WTC11 (cell line): ENCODE data around the gene SUCLG2. TPM values are rescaled to one million over a fixed set of nuclear protein-coding genes. Genes with fewer than 3 reads are reported as not detected.

Experiments used
- ATAC-seq: fragments of 200-7000 bp; cut with Tn5 transposase; 2 replicates; pipeline ENCODE4 v1.10.0; 2021; ENCODE audit warnings: mild to moderate bottlenecking, moderate library complexity
- CTCF ChIA-PET: fragments of 300-600 bp; sonication (Branson Sonifier 250); formaldehyde crosslinking; loops from one replicate; lab custom pipeline; 2021; ENCODE audit warnings: antibody characterized with exemption; lab: Charles Lee
- POLR2A ChIA-PET: fragments of 350-600 bp; sonication (Branson Sonifier 250); formaldehyde crosslinking; loops from one replicate; lab custom pipeline; 2021; ENCODE audit warnings: antibody characterized with exemption; lab: Charles Lee
- DNase-seq: peaks from one replicate; pipeline ENCODE4 v3.0.0; 2021; ENCODE audit warnings: low spot score
- H3K27ac Mint-ChIP-seq: 2 replicates; pipeline ENCODE4 v1.8.0; 2021; ENCODE audit warnings: mixed read lengths
- H3K27me3 Mint-ChIP-seq: 2 replicates; pipeline ENCODE4 v1.8.0; 2021; ENCODE audit warnings: low read depth, mild to moderate bottlenecking, moderate library complexity, mixed read lengths
- H3K36me3 Mint-ChIP-seq: 2 replicates; pipeline ENCODE4 v1.8.0; 2021; ENCODE audit warnings: mixed read lengths
- H3K4me1 Mint-ChIP-seq: 2 replicates; pipeline ENCODE4 v1.8.0; 2022; ENCODE audit warnings: mixed read lengths
- H3K4me3 Mint-ChIP-seq: 2 replicates; pipeline ENCODE4 v1.8.0; 2021; ENCODE audit warnings: mild to moderate bottlenecking, moderate library complexity, mixed read lengths
- H3K9me3 Mint-ChIP-seq: 2 replicates; pipeline ENCODE4 v1.8.0; 2021; ENCODE audit warnings: mixed read lengths
- ATF1 ChIP-seq: sonication (generic); formaldehyde crosslinking; IDR thresholded peaks from 2 replicates; pipeline ENCODE4 v1.8.1; 2023; ENCODE audit warnings: mild to moderate bottlenecking, moderate library complexity, missing genetic modification reagents
- ATF2 ChIP-seq: sonication (generic); formaldehyde crosslinking; IDR thresholded peaks from 2 replicates; pipeline ENCODE4 v1.8.1; 2022; ENCODE audit warnings: low read depth, missing genetic modification reagents, borderline replicate concordance
- ATF6 ChIP-seq: sonication (generic); formaldehyde crosslinking; IDR thresholded peaks from 2 replicates; pipeline ENCODE4 v1.8.1; 2023; ENCODE audit warnings: mild to moderate bottlenecking, missing genetic modification reagents
- CDX4 ChIP-seq: fragments of 250-450 bp; sonication (Bioruptor Pico); IDR thresholded peaks from 2 replicates; pipeline ENCODE4 v1.9.0; 2021; ENCODE audit warnings: moderate library complexity, mild to moderate bottlenecking, inconsistent platforms, borderline replicate concordance
- CREM ChIP-seq: sonication (generic); formaldehyde crosslinking; IDR thresholded peaks from 2 replicates; pipeline ENCODE4 v1.8.1; 2022; ENCODE audit warnings: mild to moderate bottlenecking, missing genetic modification reagents, moderate library complexity
- ELF4 ChIP-seq: sonication (generic); formaldehyde crosslinking; IDR thresholded peaks from 2 replicates; pipeline ENCODE4 v1.8.1; 2022; ENCODE audit warnings: low read depth, mild to moderate bottlenecking, moderate library complexity, missing genetic modification reagents
- ERG ChIP-seq: fragments of 250-450 bp; sonication (Bioruptor Pico); IDR thresholded peaks from 2 replicates; pipeline ENCODE4 v1.8.0; 2021; ENCODE audit warnings: mild to moderate bottlenecking
- FOXJ3 ChIP-seq: sonication (generic); formaldehyde crosslinking; IDR thresholded peaks from 2 replicates; pipeline ENCODE4 v1.9.0; 2021; ENCODE audit warnings: missing genetic modification reagents, mild to moderate bottlenecking, borderline replicate concordance
- FOXK1 ChIP-seq: sonication (generic); formaldehyde crosslinking; IDR thresholded peaks from 2 replicates; pipeline ENCODE4 v1.8.0; 2022; ENCODE audit warnings: mild to moderate bottlenecking, moderate library complexity, missing genetic modification reagents
- GABPB1 ChIP-seq: sonication (generic); formaldehyde crosslinking; IDR thresholded peaks from 2 replicates; pipeline ENCODE4 v1.8.1; 2023; ENCODE audit warnings: mild to moderate bottlenecking, missing genetic modification reagents
- IRF1 ChIP-seq: sonication (generic); formaldehyde crosslinking; IDR thresholded peaks from 2 replicates; pipeline ENCODE4 v1.8.0; 2023; ENCODE audit warnings: missing genetic modification reagents
- JAZF1 ChIP-seq: fragments of 250-450 bp; sonication (Bioruptor Pico); IDR thresholded peaks from 2 replicates; pipeline ENCODE4 v1.9.0; 2021; ENCODE audit warnings: moderate library complexity, mild to moderate bottlenecking, inconsistent platforms
- NR1H2 ChIP-seq: sonication (generic); formaldehyde crosslinking; IDR thresholded peaks from 2 replicates; pipeline ENCODE4 v1.9.0; 2021; ENCODE audit warnings: mild to moderate bottlenecking, moderate library complexity, missing genetic modification reagents
- PRRX2 ChIP-seq: fragments of 250-450 bp; sonication (Bioruptor Pico); IDR thresholded peaks from 2 replicates; pipeline ENCODE4 v1.8.0; 2021; ENCODE audit warnings: mild to moderate bottlenecking
- RELA ChIP-seq: sonication (generic); formaldehyde crosslinking; IDR thresholded peaks from 2 replicates; pipeline ENCODE4 v1.8.1; 2022; ENCODE audit warnings: missing genetic modification reagents, mild to moderate bottlenecking, borderline replicate concordance
- RORB ChIP-seq: fragments of 250-450 bp; sonication (Bioruptor Pico); IDR thresholded peaks from 2 replicates; pipeline ENCODE4 v1.9.0; 2021; ENCODE audit warnings: mild to moderate bottlenecking
- SOX15 ChIP-seq: fragments of 250-450 bp; sonication (Bioruptor Pico); IDR thresholded peaks from 2 replicates; pipeline ENCODE4 v1.9.0; 2021; ENCODE audit warnings: mild to moderate bottlenecking
- SP1 ChIP-seq: sonication (generic); formaldehyde crosslinking; conservative IDR thresholded peaks from 2 replicates; pipeline ENCODE4 v1.8.1; 2022; ENCODE audit warnings: missing genetic modification reagents
- ZBTB43 ChIP-seq: sonication (generic); formaldehyde crosslinking; IDR thresholded peaks from 2 replicates; pipeline ENCODE4 v1.8.1; 2023; ENCODE audit warnings: mild to moderate bottlenecking, missing genetic modification reagents
- ZNF121 ChIP-seq: sonication (generic); formaldehyde crosslinking; IDR thresholded peaks from 2 replicates; pipeline ENCODE4 v1.8.0; 2023; ENCODE audit warnings: missing genetic modification reagents
- ZNF396 ChIP-seq: fragments of 250-450 bp; sonication (Bioruptor Pico); IDR thresholded peaks from 2 replicates; pipeline ENCODE4 v1.8.0; 2021; ENCODE audit warnings: mild to moderate bottlenecking, moderate library complexity, borderline replicate concordance
- ZNF416 ChIP-seq: fragments of 250-450 bp; sonication (Bioruptor Pico); IDR thresholded peaks from 2 replicates; pipeline ENCODE4 v1.9.0; 2021; ENCODE audit warnings: mild to moderate bottlenecking, inconsistent platforms
- total RNA-seq: library from RNA; stranded (reverse); gene quantifications from 3 replicates; pipeline ENCODE4 v1.2.3, GENCODE V29; 2021

SUCLG2 gene
- total RNA-seq, 1 experiment from 2014 or later: 39.7 TPM

GRCh38 chr3:67686069-67686468 lies 31.7 kb upstream of the SUCLG2 start:
- H3K9me3 Mint-ChIP-seq: no peaks in the 10 kb centered on the region
- no peaks in the 10 kb centered on the region for H3K4me1 Mint-ChIP-seq
- CTCF ChIA-PET: no interaction called here

GRCh38 chr3:67685499-67685898 lies 31.1 kb upstream of the SUCLG2 start:
- POLR2A ChIA-PET: no interaction called here
- DNase-seq (no peak), ATAC-seq (no peak)
- TF ChIP-seq ATF6 (CRISPR knock-in tag) (no peak), ZNF416 (CRISPR knock-in tag) (no peak), ZBTB43 (CRISPR knock-in tag) (no peak), ELF4 (CRISPR knock-in tag) (no peak), RORB (CRISPR knock-in tag) (no peak), SOX15 (CRISPR knock-in tag) (no peak), GABPB1 (CRISPR knock-in tag) (no peak)
- CTCF ChIA-PET: no interaction called here
- Mint-ChIP-seq H3K9me3 (no peaks in the 10 kb centered on the region), H3K27ac (no peak overlapping the region), H3K36me3 (no peaks in the 10 kb centered on the region), H3K4me3 (no peak overlapping the region), H3K4me1 (no peaks in the 10 kb centered on the region), H3K27me3 (no peaks in the 10 kb centered on the region)

More at GRCh38 chr3:67686069-67686468, 31.7 kb upstream of the SUCLG2 start:
- Mint-ChIP-seq H3K36me3 (no peaks in the 10 kb centered on the region), H3K27me3 (no peaks in the 10 kb centered on the region), H3K27ac (no peak overlapping the region), H3K4me3 (no peak overlapping the region)
- ATAC-seq (no peak), DNase-seq (no peak)
- POLR2A ChIA-PET: no interaction called here
- no peak for TF ChIP-seq ZBTB43 (CRISPR knock-in tag)
- no peak for TF ChIP-seq PRRX2 (CRISPR knock-in tag)
- TF ChIP-seq RELA (CRISPR knock-in tag): no peak

- TF ChIP-seq IRF1 (CRISPR knock-in tag) (no peak), ZNF416 (CRISPR knock-in tag) (no peak), NR1H2 (CRISPR knock-in tag) (no peak), FOXJ3 (no peak)
- H3K27me3 Mint-ChIP-seq: no peaks in the 10 kb centered on the region
- no peak for ATAC-seq
- no peak overlapping the region for H3K27ac Mint-ChIP-seq
- no peaks in the 10 kb centered on the region for H3K36me3 Mint-ChIP-seq
- H3K4me3 Mint-ChIP-seq: no peak overlapping the region
- CTCF ChIA-PET: no interaction called here
- POLR2A ChIA-PET: no interaction called here
- DNase-seq: no peak
- no peaks in the 10 kb centered on the region for H3K9me3 Mint-ChIP-seq
- no peaks in the 10 kb centered on the region for H3K4me1 Mint-ChIP-seq
Observed at GRCh38 chr3:67684211-67684610, 29.8 kb upstream of the SUCLG2 start.

GRCh38 chr3:67683522-67683921 lies 29.1 kb upstream of the SUCLG2 start:
- H3K36me3 Mint-ChIP-seq: no peaks in the 10 kb centered on the region
- no peaks in the 10 kb centered on the region for H3K9me3 Mint-ChIP-seq
- DNase-seq: no peak
- H3K4me3 Mint-ChIP-seq: no peak overlapping the region
- ChIA-PET POLR2A (no interaction called here), CTCF (no interaction called here)
- H3K4me1 Mint-ChIP-seq: no peaks in the 10 kb centered on the region
- no peak overlapping the region for H3K27ac Mint-ChIP-seq
- ATAC-seq: no peak
- no peaks in the 10 kb centered on the region for H3K27me3 Mint-ChIP-seq
- TF ChIP-seq ATF1 (CRISPR knock-in tag) (no peak), ATF2 (no peak), ERG (CRISPR knock-in tag) (no peak), JAZF1 (CRISPR knock-in tag) (no peak), CREM (CRISPR knock-in tag) (no peak), ELF4 (CRISPR knock-in tag) (no peak), SOX15 (CRISPR knock-in tag) (no peak), SP1 (CRISPR knock-in tag) (no peak), ZNF396 (CRISPR knock-in tag) (no peak), FOXK1 (CRISPR knock-in tag) (no peak), PRRX2 (CRISPR knock-in tag) (no peak), CDX4 (no peak), NR1H2 (CRISPR knock-in tag) (no peak), ZNF121 (CRISPR knock-in tag) (no peak)
